ENCODE measurements around the gene RCBTB1.

DNA sequence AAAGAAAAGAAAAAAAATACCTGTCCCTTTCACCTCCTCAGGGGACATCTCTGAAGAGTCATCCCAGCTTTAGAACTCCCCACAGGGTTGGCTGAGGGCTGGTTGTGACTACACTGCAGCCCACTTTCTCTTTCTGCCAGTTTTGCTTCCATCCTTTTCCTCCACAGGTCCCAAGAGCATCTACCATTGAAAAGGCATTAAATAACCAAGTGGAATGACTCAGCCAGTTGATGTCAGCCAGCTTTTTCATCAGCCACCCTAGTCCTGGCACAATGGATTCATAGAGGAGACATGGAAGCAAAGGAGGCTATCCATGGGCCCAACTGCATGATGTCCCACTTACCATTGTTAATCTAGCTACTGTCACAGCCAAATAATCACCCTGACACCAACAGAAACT, 9.2 kb upstream of the RCBTB1 start:
- TF ChIP-seq, protein P1, sequence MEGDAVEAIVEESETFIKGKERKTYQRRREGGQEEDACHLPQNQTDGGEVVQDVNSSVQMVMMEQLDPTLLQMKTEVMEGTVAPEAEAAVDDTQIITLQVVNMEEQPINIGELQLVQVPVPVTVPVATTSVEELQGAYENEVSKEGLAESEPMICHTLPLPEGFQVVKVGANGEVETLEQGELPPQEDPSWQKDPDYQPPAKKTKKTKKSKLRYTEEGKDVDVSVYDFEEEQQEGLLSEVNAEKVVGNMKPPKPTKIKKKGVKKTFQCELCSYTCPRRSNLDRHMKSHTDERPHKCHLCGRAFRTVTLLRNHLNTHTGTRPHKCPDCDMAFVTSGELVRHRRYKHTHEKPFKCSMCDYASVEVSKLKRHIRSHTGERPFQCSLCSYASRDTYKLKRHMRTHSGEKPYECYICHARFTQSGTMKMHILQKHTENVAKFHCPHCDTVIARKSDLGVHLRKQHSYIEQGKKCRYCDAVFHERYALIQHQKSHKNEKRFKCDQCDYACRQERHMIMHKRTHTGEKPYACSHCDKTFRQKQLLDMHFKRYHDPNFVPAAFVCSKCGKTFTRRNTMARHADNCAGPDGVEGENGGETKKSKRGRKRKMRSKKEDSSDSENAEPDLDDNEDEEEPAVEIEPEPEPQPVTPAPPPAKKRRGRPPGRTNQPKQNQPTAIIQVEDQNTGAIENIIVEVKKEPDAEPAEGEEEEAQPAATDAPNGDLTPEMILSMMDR (IDR thresholded peaks at IDR 0.05) = no peak
- TF ChIP-seq POLR2A (IDR thresholded peaks at IDR 0.05) = no peak
